Measurements from ENCODE around the gene WDFY1.
"Not testable (repeated sequence)": the region's sequence is repeated elsewhere in the genome, so short reads cannot be mapped to it uniquely, and the experiment has no call there.

WDFY1 gene

DNA sequence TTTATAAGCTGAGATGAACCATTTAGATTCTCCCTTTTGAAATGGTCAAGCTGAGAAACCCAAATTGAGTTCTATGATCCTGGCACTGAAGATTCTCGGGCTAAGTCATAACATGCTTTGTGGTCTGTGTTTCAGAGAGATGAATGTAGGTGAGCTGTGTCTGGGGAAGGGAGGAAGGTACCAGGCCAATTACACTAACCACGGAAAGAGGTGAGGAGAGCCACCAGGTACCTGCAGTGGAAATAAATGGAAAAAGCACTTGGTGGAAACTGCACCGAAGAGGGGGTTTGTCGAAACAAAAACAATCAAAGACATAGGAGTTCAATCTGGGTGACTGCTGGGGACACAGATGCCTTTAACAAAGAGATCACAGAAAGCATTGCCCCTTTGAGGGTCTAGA, 11.2 kb upstream of the WDFY1 start:
- DNase-seq, result no peak

DNA sequence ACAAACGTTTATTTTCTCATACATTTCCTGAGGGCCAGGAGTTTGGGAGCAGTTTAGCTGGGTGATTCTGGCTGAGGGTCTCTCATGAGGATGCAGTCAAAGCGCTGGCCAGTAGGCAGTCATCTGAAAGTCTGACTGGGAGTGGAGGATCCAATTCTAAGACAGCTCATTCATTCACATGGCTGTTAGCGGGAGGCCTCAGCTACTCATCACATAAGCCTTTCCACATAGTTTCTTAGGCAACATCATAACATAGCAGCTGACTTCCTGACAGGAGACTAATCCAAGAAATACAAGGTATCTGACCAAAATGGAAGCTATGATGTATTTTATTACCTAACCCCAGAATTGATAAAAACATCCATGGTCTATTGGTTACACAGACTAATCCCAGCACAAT, 9.3 kb upstream of the WDFY1 start:
- DNase-seq, result no peak

DNA sequence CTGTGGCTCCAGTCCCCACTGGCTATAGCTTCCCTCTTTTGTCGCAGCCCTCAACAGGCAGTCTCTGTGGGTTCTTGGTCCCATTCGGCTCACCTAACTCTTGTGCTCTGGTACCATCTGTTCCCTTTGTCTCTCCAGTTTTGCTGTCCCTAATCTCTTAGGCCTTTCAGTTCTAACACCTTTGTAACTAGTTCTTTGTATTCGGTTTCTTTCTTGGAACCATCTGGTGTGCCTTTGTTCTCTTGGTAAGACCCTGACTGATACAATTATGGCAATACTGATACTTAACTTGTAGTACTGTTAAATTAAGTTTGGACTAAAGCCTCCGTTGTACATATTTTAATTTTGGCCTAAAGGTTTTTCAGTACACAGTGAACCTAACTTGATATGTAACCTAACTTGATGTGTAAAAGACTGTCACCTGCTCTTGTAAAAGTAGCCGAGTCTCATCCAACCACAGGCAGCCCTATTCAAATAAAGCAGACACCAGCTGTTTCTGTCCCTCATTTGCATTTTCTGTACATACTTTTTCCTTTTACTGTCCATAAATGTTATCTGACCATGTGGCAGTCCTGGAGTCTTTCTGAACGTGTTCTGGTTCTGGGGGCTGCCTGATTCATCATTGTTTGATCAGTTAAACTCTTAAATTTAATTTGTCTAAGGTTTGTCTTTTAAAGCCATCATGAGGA, 7.3 kb upstream of the WDFY1 start:
- no peak for DNase-seq

DNA sequence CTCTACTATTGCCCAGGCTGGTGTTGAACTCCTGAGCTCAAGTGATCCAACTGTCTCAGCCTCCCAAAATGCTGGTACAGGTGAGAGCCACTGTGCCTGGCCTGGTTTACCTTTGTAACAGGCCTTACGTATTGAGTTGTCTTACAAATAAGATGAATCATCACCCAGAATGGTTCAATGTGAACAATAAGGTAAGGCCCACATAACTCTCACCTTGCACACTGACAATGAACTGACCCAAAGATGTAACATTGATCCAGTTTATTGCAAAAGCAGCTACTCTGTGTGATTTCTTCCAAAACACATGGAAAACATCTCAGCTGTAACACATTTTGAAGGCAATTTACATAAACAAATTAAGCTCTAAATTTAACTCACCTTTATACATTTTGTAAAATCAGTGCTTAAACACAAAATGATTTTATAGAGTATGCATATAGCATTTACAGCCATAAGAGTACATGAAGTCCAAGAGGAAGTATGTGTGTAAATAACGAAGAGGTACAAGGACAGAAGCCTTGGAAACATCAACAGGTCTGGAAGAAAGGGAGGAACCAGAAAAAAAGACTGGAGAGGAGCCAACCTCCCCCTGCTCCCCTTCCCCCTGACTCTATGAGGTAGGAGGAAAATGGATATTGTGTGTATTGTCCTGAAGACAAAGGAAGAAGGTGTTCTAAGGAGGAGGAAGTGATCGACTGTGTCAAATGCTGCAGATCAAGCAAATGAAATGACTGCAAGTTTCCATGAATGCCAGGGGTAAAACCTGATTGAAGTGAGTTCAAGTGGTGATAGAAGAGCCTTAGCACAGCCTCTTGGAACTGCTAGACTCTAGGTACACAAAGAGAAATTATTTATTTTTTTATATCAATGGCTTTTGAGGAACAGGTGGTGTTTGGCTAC, 5.6 kb upstream of the WDFY1 start:
- no peak for DNase-seq

DNA sequence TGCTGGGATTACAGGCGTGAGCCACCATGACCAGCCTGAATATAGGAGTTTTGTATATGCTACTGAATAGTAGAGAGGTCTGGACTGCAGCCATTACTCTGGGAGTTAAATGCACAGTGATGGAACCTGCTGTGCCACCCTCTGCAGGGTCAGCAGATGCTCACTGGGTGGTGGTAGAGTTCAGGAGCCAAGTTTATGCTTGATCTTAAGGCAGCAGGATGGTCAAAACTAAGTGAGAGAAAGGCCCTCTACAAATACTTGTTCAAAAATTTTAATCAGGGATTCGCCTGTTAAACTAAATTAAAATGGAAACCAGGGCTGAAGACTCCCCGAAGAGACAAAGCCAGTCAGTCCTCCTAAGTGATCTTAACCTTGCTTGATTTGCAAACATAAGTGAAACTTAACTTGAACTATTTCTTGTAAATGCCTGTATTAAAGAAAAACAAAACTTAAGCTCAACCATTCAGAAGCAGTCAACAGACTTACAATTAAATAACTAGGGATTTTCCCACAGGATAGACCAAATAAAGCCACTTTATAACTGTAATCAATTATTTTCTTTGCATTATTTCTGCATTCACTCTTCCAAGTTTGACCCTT, 4.2 kb upstream of the WDFY1 start:
- peak in 1 of 2 experiments; percentile 8 for DNase-seq

DNA sequence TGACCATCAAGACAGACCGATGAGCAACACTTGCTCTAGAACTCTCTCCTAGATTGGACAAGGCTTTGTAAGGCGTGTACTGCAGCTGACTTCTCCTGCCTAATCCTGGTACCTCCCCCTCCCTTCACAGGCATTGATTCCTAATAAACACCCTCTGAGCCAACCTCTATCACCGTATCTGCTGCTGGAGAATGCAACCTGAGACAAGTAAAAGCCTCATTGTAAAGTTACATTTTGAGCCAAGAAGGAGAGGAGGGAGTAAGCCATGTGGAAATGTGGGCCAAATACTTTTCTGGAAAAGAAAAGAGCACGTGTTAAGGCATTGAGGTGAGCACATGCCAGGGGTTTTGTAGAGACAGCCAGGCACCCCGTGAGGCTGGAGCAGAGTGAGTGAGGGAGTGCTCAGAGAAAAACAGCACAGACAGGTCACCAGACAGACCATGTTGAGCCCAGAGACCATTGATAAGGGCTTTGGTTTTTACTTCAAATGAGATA, 2.6 kb upstream of the WDFY1 start:
- DNase-seq, result no peak

DNA sequence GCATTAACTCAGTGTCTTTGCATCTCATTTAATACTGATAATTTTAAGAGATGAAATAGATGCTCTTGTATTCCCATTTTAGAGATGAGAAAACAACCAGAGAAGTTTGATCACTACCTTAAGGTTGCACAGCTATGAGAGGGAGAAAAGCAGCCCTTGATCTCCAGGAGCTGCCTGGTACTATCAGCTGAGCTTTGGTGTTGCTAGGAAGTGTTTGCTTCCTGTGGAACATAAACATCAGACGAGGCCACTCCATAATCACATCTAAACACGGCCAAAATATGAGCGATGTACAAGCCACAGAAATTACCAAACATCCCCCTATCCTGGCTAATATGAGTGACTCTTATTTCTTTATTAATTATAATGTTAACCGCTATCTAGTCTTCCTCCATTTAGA, 620 bp upstream of the WDFY1 start:
- no peak for DNase-seq

DNA sequence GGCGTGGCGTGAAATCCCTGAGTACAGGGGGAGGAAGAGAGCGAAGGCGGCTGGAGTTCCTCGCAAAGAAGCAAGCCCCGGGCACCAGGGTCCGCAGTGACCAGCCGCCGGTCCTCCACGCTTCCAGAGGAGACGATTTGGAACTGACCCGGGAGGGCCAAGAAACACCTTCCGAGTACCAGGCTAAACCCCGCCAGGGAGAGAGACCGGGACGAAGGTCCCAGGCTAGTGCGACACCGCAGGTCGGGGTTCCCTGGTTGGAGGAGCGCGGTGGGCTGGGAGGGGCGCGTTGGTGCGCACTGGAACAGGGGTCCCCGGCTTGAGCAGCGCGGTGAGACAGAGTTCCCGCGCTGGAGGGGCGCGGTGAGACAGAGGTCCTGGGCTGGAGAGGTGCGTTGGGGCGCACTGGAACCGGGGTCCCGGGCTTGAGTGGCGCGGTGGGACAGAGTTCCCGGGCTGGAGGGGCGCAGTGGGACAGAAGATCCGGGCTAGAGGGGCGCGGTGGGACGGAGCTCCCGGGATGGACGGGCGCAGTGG, 901 bp downstream of the WDFY1 start:
- no peak for DNase-seq

DNA sequence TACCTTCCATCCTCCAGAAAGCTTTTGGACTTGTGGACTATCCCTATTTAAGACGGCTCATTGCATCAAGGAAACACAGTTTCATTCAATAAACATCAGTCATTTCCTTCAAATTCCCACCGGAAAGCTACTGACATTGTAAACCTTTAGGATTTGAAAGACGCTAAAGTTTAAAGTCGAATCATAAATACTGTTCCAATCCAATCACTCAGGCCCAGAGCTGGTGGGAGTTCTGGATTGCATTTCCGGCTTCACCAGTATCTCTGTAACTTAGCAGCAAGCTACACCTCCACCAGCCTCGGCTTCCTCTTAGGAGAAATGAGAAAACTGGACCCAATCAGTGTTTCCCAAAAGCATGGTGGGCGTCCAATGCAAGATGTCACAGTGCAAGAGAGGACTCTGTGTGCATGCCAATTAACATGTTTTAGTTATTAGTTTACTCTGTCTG, 1.6 kb downstream of the WDFY1 start:
- no peak for DNase-seq

DNA sequence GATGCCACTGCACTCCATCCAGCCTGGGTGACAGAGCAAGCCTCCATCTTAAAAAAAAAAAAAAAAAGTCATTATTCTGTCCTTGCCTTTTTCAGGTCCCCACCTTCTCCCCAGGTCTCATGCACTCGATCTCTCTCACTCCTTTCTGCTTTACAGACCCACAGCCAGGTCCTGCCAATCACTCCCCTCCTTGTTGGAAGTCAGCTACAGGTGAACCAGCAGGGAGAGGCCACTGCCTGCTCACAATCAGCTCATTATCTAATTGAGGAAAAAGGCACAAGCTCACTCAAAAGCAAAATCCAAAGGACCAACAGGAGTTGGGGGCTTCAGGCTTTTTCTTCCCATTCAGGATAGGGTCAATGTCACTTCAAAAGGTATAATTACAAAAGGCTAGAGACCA, 2.0 kb downstream of the WDFY1 start:
- DNase-seq, result no peak

DNA sequence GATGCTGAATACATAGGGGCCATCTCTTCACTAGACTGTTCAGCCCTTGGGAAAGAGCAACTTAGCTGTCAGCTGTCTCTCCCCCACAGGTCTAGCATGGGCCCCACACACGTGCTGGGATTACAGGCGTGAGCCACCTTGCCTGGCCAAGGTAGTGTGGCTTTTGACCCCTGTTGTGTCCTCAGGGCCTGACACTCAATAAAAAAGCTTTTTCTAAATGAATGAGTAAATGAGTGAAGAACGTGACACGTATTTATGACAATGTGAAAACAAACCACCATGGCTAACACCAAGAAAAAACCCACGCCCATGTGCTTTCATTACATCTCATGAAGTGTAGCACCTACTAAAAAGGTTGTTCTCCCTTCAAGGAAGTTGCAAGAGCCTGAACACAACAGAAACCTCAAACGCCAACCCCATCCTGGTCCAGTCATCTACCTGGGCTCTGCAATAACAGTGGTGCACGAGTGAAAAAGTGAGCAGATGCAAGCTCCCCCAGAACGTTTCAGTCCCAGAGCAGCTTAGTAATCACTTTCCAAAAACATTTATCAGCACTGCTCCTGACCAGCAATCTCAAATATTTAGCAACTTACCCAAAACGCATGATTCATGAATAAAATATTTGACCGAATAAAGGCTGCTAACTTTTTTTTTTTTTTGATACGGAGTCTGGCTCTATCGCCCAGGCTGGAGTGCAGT, 3.4 kb downstream of the WDFY1 start:
- no peak for DNase-seq

DNA sequence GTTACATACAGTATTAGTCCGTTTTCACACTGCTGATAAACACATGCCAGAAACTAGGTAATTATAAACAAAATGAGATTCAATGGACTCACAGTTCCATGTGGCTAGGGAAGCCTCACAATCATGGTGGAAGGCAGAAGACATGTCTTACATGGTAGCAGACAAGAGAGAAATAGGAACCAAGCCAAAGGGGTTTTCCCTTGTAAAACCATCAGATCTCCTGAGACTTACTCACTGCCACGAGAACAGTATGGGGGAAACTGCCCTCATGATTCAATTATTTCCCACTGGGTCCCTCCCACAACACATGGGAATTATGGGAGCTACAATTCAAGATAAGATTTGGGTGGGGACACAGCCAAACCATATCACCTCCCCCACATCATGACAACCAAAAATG, 5.7 kb downstream of the WDFY1 start:
- DNase-seq, result not testable (repeated sequence)

DNA sequence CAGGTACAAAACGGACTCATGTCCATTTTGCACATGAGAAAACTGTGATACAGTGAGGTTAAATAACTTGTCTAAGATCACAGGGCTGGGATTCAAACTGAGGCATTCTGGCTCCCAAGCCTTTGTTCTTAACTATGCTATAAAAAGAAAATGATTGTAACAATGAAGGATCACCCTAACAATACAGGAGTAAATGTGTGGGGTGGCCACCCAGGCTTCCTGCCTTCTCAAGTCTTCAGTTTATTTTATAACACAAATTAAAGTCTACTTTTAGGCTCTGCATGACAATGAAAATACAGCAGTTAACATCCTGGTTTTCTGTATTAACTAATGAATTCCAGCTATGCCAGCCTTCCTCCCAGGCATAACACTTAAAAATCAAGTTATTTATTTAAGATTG, 7.6 kb downstream of the WDFY1 start:
- no peak for DNase-seq

DNA sequence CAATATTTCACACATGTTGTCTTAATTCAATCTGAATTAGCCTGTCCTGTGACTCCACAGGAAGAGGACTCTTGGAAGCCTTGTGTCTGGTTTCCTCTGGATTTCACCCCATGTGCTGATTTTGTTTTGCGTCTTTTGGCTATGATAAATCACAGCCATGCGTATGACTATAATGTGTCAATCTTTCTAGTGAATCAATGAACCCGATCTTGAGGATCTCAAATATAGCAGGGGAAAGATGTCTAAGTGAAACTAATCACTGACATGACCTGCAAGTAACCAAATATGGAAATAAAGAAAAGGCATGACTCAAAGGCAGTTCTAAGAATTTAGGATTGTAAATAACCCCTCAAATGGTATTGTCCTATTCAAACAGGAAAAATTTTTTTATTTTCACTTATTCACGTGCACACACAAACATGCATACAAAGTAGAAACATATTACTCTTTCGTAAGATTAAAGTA, 8.2 kb downstream of the WDFY1 start:
- no peak for DNase-seq

DNA sequence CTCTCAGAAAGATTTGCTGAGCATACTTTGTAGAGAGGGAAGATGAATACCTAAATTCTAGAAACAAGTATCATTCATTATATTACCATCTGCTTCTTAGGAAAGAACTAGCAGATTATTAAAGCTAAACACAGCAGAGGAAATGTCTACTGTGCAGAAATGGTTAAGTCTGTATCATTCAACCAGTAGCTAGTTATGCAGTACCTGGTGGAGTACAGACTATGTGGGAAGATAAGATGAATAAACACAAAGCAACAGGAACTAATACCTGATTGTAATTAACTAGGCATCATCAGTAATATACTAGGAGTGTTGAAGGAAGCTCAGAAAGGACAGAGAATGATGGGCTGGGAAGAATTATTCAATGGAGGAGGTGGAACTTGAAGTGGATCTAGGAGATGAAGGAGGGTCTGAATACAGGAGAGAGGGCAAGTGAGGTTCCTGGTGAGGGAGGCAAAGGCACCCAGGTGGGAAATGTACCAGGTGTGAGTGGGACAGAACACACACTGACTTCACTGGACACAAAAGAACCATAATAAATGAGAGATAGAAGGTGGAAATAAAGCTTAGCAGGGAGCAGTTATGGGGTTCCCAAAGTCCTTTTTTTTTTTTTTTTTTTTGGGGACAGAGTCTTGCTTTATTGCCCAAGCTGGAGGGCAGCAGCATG, 9.5 kb downstream of the WDFY1 start:
- no peak for DNase-seq

DNA sequence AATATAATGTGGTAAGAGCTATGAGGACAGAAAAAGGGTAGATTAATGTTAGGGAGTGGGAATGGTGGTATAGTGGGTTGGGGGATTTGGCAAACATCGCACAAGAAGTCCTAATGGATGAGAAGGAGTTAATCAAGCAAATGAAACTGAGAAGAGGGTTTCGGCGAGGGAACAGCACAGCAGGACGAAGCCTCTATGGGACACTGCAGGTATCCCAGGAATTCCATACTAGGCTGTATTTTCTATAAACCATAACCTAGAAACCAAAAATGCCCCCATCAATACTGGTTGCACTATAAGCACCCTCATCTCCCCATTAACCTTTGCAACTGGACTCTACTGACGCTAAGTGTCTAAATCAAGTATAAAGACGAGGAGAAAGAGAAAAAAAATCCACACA, 10.3 kb downstream of the WDFY1 start:
- DNase-seq, result no peak

DNA sequence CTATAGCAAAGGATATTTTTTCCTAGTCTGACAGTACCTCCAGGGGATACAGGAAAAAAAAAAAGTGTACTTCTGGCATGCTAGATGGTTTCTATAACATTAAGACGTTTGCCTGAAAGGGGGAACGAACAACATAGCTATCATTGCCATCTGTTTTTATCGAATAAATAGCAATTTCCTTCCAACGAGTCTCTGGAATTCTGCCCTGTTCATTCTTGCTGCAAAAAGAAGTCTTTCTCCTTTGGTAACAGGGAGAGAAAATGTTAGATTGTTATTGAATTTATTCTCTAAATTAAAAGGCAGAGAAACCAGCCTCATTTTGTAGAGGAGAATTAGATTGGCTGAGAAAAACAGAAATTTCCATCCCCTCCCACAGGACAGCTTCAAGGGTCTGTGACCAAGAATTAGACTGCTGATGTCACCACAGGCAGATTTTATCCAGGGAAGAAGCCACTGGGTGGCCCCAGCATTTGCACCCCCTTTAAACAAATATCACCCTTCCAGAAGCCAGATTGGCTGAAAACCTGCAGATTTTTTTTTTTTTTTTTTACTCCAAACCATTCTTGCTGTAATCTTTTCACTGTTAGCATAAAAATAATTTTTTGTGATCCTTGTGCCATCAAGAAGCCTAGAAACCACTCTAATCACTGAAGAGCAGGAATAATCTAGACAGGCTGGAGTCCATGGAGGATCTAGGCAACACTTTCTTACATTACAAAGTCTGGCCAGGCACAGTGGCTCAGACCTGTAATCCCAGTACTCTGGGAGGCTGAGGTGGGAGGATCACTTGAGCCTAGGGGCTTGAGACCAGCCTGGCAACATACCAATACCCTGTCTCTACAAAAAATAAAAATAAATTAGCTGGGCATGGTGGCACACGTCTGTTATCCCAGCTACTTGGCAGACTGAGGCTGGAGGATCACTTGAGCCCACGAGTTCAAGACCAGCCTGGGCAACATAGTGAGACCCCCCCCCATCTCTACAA, 12.0 kb downstream of the WDFY1 start:
- DNase-seq, result peak in 1 of 2 experiments; percentile 53

DNA sequence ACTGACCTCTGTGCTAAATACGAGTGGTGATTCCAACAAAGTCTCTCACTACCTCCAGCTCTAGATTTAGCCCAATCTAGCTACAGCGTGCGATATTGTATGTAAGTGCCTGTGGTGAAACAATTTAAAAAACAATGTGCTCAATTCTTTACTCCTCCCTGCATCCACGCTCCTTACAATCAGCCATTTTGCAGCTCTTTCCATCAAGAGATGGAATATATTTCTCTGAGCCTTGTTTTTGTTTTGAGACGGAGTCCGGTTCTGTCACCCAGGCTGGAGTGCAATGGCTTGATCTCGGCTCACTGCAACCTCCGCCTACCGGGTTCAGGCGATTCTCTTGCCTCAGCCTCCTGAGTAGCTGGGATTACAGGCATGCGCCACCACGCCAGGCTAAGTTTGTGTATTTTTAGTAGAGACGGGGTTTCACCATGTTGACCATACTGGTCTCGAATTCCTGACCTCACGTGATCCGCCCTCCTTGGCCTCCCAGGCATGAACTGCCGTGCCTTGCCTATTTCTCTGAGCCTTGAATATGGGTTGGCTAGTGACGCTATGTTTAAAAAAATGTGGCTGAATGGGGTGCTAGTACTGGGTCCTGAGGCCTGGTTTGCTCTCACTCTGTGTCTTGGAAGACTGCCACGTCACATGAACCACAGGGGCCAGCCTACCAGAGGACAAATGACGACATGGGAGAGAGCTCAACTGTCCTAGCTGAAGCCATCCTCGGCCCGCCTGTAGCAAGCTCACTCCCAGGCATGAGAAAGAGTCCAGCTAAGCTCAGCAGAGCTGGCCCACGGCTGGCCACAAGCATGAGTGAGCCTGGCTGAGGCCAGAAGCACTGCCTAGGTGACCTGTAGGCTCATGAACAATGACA, 14.8 kb downstream of the WDFY1 start:
- DNase-seq, result no peak

DNA sequence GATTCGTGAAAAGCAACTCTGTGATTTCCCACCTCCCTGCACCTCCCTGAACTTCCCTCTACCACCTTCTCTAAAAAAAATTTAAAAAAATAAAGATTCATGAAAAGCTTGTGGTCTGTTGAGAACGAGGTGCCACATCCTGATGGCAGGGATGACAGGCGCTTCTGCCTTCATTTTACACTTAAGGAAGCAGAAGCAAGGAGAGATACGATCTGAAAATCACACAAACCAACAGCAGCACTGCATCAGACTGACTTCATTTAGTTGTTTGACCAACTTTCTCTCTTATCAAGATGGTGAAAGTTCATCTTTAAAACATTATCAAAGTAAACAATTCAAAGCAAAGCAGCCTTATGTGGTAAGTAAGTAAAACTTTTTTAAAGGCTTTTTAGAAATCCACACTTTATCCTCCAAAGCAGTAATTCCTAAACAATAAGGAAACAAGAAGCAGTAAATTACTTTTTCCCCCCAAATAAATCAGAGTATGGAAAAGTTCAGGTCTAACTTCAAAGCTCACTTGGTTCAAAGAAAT, 15.5 kb downstream of the WDFY1 start:
- no peak for DNase-seq
